IPS-18c (cell line): ENCODE measurements around the gene NGLY1.
A peak's percentile ranks its signal among the peaks of the same experiment; 100 is the strongest.

Source experiments
- H3K4me3 ChIP-seq: 2 replicates; pipeline ENCODE4 v1.7.0; 2013; ENCODE audit warnings: low read depth, mild to moderate bottlenecking, low read length, moderate library complexity; ENCODE audit not compliant: insufficient read depth
- H3K9me3 ChIP-seq: one replicate; pipeline ENCODE4 v1.6.1; 2013; ENCODE audit warnings: mild to moderate bottlenecking, low read length, moderate library complexity; ENCODE audit not compliant: control insufficient read depth, insufficient read depth

Gene NGLY1

GRCh38 chr3:25789209-25789595 is 6.0 kb upstream of the NGLY1 start:
- peak overlapping the region; percentile 66; the same call in 1 of the 2 replicates for H3K4me3 ChIP-seq
- no peaks in the 10 kb centered on the region for H3K9me3 ChIP-seq

DNA sequence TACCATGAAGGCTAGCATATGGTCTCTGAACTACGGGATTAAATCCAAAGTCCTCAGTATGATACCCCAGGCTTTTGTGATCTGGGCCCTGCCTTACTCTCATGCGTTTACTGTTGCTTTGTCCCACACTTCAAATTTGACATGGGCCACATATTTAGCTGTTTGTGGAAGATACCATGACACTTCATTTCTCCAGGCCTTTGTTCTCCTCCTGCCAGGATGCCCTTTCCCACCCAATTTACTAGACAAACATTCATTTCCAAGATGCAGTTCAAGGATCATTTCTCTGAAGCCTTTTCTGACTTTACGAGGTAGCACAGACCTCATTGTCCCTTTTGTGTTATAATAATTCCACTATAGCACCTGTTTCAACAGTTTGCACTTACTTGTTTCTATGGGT is 4.4 kb upstream of the NGLY1 start:
- no peak overlapping the region for H3K4me3 ChIP-seq
- H3K9me3 ChIP-seq, result no peaks in the 10 kb centered on the region

DNA sequence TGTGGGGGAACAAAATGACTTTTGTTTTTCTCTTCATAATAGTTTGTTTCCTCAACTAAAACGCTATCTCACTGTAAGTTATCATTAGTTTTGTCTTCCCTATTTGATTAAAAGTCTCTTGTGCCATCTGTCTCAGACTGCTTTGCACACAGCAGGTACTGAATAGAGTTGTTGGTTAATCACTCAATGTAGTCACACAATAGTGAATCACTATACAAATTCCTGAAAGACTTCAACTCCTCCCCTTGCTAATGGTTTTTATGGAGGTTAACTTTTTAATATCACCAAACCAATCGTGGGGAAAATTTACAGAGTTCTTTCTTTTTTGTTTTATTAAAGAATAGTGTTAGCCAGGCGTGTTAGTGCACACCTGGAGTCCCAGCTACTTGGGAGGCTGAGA is 2.6 kb upstream of the NGLY1 start:
- Histone ChIP-seq H3K4me3 (no peak overlapping the region), H3K9me3 (no peaks in the 10 kb centered on the region)

DNA sequence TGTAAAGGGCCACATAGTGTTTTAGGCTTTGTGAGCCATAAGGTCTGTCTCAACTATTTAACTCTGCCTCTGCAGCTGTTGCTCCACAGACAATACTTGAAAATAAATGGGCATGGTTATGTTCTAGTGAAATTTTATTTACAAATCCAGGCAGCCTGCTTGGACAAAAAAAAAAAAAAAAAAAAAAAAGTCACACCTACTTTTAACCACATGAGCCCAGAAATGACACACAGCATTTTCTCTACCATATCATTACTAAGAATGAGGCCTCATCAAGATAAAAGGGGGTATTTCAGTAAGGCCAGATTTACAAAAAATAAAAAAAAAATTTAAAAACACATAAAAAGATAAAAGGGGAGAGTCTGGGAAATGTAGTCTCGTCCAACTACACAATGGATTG is 1.7 kb upstream of the NGLY1 start:
- Histone ChIP-seq H3K9me3 (no peaks in the 10 kb centered on the region), H3K4me3 (no peak overlapping the region)

DNA sequence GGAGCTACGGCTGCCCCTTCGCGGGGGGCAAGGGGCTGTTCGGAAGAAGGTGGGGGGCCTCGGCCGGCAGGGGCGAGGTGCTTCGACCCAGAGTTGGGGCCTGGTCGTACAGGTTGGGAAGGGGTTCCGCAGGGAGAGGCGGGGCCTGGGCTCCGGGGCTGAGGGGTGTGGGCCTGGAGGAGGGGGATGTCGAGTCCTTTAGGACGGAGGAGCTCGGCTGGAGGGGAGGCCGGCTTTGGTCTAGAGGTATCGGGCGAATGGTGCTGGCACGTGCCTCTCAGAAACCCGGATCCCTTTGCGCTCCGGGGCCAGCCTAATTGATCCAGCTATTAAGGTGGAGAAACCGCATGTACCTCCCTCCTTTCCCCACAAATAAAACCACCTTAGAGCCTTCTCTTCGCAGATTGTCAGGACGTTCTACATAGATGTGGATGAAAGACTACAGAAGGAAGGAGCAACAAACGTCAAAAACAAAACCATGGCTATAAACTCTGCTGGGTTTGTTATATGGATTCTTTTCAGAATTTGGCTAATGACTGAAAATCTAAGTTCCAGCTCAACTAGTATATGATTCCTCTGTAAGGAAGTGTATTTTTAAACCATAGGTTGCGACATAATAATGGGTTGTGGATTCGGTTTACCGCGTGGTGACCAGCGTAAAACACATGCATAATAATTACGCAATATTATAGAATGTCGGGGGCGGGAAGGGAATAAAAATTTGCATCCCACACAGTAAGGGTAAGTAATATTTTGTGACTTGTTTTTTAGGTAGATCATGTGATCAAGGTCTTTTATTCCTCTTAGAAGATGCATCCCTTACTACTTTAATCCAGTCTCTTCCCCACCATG is 644 bp upstream of the NGLY1 start:
- Histone ChIP-seq H3K4me3 (peak overlapping the region; percentile 66), H3K9me3 (no peaks in the 10 kb centered on the region)

- no peaks in the 10 kb centered on the region for H3K9me3 ChIP-seq
- H3K4me3 ChIP-seq, result peak overlapping the region; percentile 91
These were observed 656 bp downstream of the NGLY1 start for GRCh38 chr3:25782636-25782937.

- peak overlapping the region; percentile 91; the same call in 1 of the 2 replicates for H3K4me3 ChIP-seq
- no peaks in the 10 kb centered on the region for H3K9me3 ChIP-seq
These were observed 1.3 kb downstream of the NGLY1 start for GRCh38 chr3:25781758-25782594.

DNA sequence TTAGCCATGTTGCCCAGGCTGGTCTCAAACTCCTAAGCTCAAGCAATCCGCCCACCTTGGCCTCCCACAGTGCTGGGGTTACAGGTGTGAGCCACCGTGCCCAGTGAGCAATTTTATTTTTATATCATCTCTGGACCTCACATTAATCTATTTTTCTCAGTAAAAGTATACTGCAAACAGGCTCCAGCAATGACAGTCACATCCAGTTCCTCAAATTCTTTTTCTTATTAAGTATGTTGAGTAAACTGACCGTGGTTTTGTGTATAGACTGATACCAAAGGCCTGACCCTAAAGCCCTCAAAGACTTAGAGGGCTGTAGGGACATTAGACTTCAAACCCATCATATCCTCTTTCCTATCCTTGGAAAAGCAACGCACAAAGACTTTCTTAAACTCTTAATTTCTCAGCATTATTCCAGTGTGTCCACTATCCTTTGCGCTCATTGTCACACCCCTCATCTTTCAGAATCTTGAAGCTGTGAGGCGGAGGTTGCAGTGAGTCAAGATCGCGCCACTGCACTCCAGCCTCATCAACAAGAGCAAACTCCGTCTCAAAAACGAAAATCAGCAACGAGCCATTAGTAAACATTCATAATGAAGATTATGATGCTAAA is 2.0 kb downstream of the NGLY1 start:
- H3K4me3 ChIP-seq, result no peak overlapping the region

GRCh38 chr3:25780618-25781017 is 2.6 kb downstream of the NGLY1 start:
- no peak overlapping the region for H3K4me3 ChIP-seq

More for the DNA sequence above, 2.0 kb downstream of the NGLY1 start:
- no peaks in the 10 kb centered on the region for H3K9me3 ChIP-seq

DNA sequence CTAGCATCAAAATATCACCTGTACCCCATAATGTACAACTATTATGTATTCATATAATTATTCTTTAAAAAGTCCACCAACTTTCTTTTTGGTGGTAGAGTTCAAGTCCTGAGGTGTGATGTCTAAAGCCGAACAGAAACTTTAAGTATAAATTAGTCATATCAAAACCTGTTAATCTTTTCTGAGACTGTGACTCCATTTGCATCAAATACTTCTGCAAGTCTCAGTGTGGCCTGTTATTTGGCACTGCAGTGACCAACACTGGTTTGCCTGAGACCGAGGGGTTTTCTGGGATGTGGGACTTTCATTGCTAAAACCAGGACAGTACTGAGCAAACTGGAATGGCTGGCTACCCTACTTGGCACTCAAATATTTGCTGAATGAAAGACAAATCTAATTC is 7.3 kb downstream of the NGLY1 start:
- H3K9me3 ChIP-seq, result no peaks in the 10 kb centered on the region
- no peak overlapping the region for H3K4me3 ChIP-seq

More at GRCh38 chr3:25780618-25781017, 2.6 kb downstream of the NGLY1 start:
- no peaks in the 10 kb centered on the region for H3K9me3 ChIP-seq

DNA sequence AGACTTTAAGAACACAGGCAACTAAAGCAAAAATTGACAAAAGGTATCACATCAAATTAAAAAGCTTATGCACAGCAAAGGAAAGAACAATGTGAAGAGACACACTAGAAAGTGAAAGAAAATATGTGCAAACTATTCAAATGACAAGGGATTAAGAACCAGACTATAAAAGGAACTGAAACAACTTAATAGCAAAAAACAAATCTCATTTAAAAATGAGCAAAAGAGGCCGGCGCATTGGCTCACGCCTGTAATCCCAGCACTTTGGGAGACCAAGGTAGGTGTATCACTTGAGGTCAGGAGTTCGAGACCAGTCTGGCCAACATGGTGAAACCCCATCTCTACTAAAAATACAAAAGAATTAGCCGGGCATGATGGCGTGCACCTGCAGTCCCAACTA is 14.4 kb downstream of the NGLY1 start:
- Histone ChIP-seq H3K4me3 (no peak overlapping the region), H3K9me3 (no peaks in the 10 kb centered on the region)

- H3K9me3 ChIP-seq, result no peaks in the 10 kb centered on the region
- H3K4me3 ChIP-seq, result no peak overlapping the region
These were observed 31.5 kb downstream of the NGLY1 start for GRCh38 chr3:25751725-25752124.

DNA sequence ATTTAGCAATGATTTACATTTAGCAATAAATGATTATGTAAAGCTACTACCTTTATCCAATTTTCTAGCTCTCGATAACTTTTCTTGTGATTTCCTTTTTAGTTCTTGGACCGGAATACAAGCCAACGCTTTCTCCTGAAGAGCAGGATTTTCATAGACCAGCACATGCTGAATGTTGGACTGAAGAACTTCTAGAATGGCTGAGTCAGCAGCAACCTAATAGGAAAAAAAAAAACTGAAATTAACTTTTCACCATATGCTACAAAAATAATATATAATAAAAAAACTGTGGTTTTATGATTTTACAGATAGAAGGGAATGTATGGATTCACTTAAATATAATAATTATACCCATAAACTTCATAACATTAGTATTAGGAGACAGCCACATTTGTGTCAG is 32.2 kb downstream of the NGLY1 start:
- no peak overlapping the region for H3K4me3 ChIP-seq
- H3K9me3 ChIP-seq, result no peaks in the 10 kb centered on the region

DNA sequence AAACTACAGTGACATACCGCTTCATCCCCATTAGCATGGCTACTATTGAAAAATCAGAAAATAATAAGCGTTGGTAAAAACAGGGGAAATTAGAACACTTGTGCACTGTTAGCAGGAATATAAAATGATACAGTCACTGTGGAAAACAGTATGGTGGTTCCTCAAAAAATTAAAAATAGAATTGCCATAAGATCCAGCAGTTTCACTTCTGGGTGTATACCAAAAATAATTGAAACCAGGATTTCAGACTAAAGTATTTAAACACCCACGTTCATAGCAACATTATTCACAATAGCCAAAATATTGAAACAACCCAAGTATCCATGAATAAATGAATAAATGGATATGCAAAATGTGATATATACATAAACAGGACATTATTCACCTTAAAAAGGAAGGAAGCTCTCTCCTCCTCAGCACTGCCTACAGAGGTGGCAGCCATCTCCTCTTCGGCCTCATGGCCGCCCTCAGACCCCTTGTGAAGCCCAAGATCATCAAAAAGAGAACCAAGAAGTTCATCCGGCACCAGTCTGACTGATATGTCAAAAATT is 34.1 kb downstream of the NGLY1 start:
- Histone ChIP-seq H3K9me3 (no peaks in the 10 kb centered on the region), H3K4me3 (no peak overlapping the region)

- H3K9me3 ChIP-seq, result no peaks in the 10 kb centered on the region
- no peak overlapping the region for H3K4me3 ChIP-seq
These were observed 35.1 kb downstream of the NGLY1 start for GRCh38 chr3:25748189-25748588.

- Histone ChIP-seq H3K9me3 (no peaks in the 10 kb centered on the region), H3K4me3 (no peak overlapping the region)
These were observed 36.2 kb downstream of the NGLY1 start for GRCh38 chr3:25747033-25747432.

- Histone ChIP-seq H3K9me3 (no peaks in the 10 kb centered on the region), H3K4me3 (no peak overlapping the region)
These were observed 38.8 kb downstream of the NGLY1 start for GRCh38 chr3:25744470-25744869.

DNA sequence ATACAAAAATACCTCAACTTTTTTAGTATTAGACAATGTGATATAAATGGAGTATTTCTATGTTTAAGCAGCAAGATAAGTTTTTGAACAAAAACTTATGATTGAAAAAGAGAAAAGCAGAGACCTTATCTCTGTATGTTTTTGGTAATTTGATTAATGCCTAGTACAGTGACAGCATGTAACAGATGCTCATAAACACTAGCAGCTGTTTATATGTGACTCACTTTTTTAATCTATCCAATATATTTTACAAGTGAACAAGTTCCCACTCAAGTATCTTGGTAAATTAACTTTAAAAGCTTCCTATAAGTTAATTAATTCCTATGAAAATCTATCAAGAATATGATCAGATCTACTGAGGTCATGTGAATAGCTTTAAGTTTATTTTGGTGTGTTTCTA is 55.1 kb downstream of the NGLY1 start:
- no peaks in the 10 kb centered on the region for H3K9me3 ChIP-seq
- H3K4me3 ChIP-seq, result no peak overlapping the region
